Psoas muscle (tissue), 8 donors: ENCODE data around the gene RAMP1. TPM values are rescaled to one million over a fixed set of nuclear protein-coding genes. Genes with fewer than 3 reads are reported as not detected.
"Not testable (repeated sequence)": the region's sequence is repeated elsewhere in the genome, so short reads cannot be mapped to it uniquely, and the experiment has no call there.

Experiments
- ATAC-seq, 4 donors: fragments of 200-7000 bp; cut with Tn5 transposase; one replicate each; pipeline ENCODE4 v1.9.1; 2020; ENCODE audit warnings: moderate library complexity in 3 of 4, mild to moderate bottlenecking in 2 of 4
- DNase-seq, 2 donors: peaks; one replicate each; pipeline ENCODE4 v3.0.0-alpha.2; 2020
- H3K27ac ChIP-seq: fragments of 200-600 bp; one replicate; pipeline ENCODE4 v1.8.0; 2022
- H3K27me3 ChIP-seq, 3 donors: fragments of 200-600 bp in 1 of 3; one replicate each; pipeline versions ENCODE4 v1.6.1 to v1.8.0; 2013 to 2022; ENCODE audit warnings: low read length in 2 of 3, mild to moderate bottlenecking in 2 of 3, moderate library complexity in 1 of 3; ENCODE audit not compliant: insufficient read depth in 3 of 3
- H3K36me3 ChIP-seq, 2 donors: fragments of 200-600 bp in 1 of 2; one replicate each; pipeline versions ENCODE4 v1.6.1 to v1.8.0; 2013 to 2022; ENCODE audit warnings: low read depth in 1 of 2, mild to moderate bottlenecking in 1 of 2, moderate library complexity in 1 of 2; ENCODE audit not compliant: insufficient read depth in 1 of 2
- H3K4me1 ChIP-seq: fragments of 200-600 bp; one replicate; pipeline ENCODE4 v1.8.0; 2022
- H3K4me3 ChIP-seq: fragments of 200-600 bp; one replicate; pipeline ENCODE4 v1.8.0; 2022; ENCODE audit warnings: mild to moderate bottlenecking
- H3K9me3 ChIP-seq: fragments of 200-600 bp; one replicate; pipeline ENCODE4 v1.8.0; 2022
- CTCF ChIP-seq: fragments of 200-600 bp; IDR thresholded peaks from one replicate; pipeline ENCODE4 v1.8.0; 2022; ENCODE audit warnings: antibody characterized with exemption
- WGBS, 3 donors: extraction: QIAGEN DNeasy Blood & Tissue Kit; methylation state at CpG; one replicate each; pipeline versions ENCODE4 v1.1.6 to v1.1.7; 2013; 5-methylcytosine and 5-hydroxymethylcytosine counted together
- intact Hi-C, 2 donors: fragments of 100-400 bp; cut with DNase I; formaldehyde crosslinking; loops; one replicate each; pipeline versions ENCODE4 v1.11.0 to v1.14.2; 2022
- polyA plus RNA-seq, 3 donors: library from polyadenylated mRNA; stranded (reverse); fragments of 200-250 nt; gene quantifications; one replicate each; pipeline ENCODE4 v1.2.3, GENCODE V29; 2013
- total RNA-seq, 4 donors: library from RNA; stranded (reverse); fragmentation: NEBNext Ultra II Directional in 2 of 4; extraction: Animal tissue kit (Norgen Biotek cat#: 25700) in 2 of 4; gene quantifications; one replicate each; pipeline versions ENCODE4 v1.2.1 to v1.2.4, GENCODE V29; 2021 to 2023
- donor health status: healthy with polysubstance abuse.
- donor health status: DM: no; HTN: no; CAD: no; lungs with moderate emphysema.
- donor health status: Bipolar disorder and iron deficiency.
- donor health status: healthy.
- donor health status: DM: yes; HTN: yes; CAD: no.
- donor health status: DM: no; HTN: no; CAD: no.
- donor health status: DM: no; HTN: no; CAD: no.
- donor health status: DM: yes; HTN: yes; CAD: no.

RAMP1 gene
- total and polyA plus RNA-seq, 7 donors, result 32.8 to 367 (median 91.9) TPM

- WGBS, 3 donors, result 63 to 75% (median 64%) methylated on average over 13 of the region's 13 CpGs
- Histone ChIP-seq H3K27ac (peak overlapping the region; percentile 93), H3K4me3 (no peak overlapping the region), H3K36me3 (no peaks in the 10 kb centered on the region), H3K4me1 (peaks cover 53% of the 10 kb centered on the region), H3K27me3 (no peaks in the 10 kb centered on the region), H3K9me3 (no peaks in the 10 kb centered on the region)
- DNase-seq (peak in 1 of 2 donors; percentile 39), ATAC-seq (peak; percentile 22 to 52 (median 31))
- TF ChIP-seq CTCF, result no peak
- intact Hi-C loops, result loop anchor here in 1 of 2 donors (10.0 kb wide), 1 partner anchor 269 kb away; the partner anchor contains the start of gene KLHL30
These were observed 6.7 kb downstream of the RAMP1 start for GRCh38 chr2:237866101-237866621.

GRCh38 chr2:237867465-237867864, 8.0 kb downstream of the RAMP1 start:
- no peaks in the 10 kb centered on the region for H3K27me3 ChIP-seq
- peaks cover 46% of the 10 kb centered on the region for H3K4me1 ChIP-seq
- intact Hi-C loops, result loop anchor here in 1 of 2 donors (10.0 kb wide), 1 partner anchor 267 kb away; the partner anchor contains the start of gene KLHL30
- peak overlapping the region; percentile 93 for H3K27ac ChIP-seq
- H3K9me3 ChIP-seq, result no peaks in the 10 kb centered on the region
- DNase-seq (no peak), ATAC-seq (peak; percentile 42 to 61 (median 48))
- 62 to 82% (median 65%) methylated on average over 10 of the region's 10 CpGs for WGBS, 3 donors
- H3K36me3 ChIP-seq, result no peaks in the 10 kb centered on the region
- H3K4me3 ChIP-seq, result no peak overlapping the region
- TF ChIP-seq CTCF, result no peak

DNA sequence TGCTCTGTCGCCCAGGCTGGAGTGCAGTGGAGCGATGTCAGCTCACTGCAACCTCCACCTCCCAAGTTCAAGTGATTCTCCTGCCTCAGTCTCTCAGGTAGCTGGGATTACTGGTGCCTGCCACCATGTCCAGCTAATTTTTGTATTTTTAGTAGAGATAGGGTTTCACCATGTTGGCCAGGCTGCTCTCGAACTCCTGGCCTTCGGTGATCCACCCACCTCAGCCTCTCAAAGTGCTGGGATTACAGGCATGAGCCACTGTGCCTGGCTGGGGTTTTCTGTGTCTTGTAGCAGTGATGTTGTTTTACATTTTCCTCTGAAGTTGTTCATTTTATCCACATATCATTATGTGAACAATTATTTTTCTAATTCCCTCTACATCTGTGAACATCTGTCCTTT, 8.7 kb downstream of the RAMP1 start:
- peaks cover 52% of the 10 kb centered on the region for H3K4me1 ChIP-seq
- not testable (repeated sequence) for H3K9me3 ChIP-seq, H3K36me3 ChIP-seq, ATAC-seq, H3K4me3 ChIP-seq, H3K27me3 ChIP-seq, DNase-seq
- H3K27ac ChIP-seq, result peak overlapping the region; percentile 93
- intact Hi-C loops, result loop anchor here in 1 of 2 donors (10.0 kb wide), 1 partner anchor 267 kb away; the partner anchor contains the start of gene KLHL30
- WGBS, 3 donors, result 47 to 64% (median 63%) methylated on average over 2 to 4 of the region's 4 CpGs

DNA sequence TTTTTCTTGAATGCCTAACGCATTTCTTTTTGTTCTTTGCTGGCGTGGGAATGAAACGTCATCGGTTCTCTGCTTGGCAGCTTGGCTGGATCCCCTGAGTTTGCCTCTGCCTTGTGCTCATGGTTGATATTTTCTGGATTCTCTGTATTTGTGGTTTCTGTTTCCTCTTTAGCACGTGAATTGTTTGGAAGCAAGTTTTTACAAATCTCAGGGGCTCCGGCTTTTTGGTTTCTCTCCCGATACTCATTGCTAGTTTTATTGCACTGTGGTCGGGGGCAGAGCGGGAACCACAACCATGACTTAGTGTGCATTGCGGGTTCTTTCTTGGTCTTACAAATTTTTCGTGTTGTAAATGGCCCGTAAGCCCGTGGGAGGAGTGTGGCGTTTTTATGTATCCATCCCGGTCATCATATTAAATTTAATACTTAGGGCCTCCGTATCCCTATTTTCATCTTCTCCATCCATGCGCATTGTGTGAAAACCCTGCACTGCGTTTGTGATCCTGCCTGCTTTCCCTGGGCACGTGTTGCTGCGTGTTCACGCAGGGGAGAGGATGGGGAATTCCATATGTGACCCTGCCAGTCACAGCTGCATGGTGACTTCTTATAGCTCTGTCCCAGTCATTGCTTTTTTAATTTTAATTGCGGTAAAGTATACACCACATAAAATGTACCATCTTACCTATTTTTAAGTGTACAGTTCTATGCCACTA, 9.4 kb downstream of the RAMP1 start:
- TF ChIP-seq CTCF, result no peak
- Histone ChIP-seq H3K4me3 (no peak overlapping the region), H3K9me3 (no peaks in the 10 kb centered on the region), H3K36me3 (no peaks in the 10 kb centered on the region), H3K4me1 (peaks cover 53% of the 10 kb centered on the region), H3K27me3 (no peaks in the 10 kb centered on the region), H3K27ac (peak overlapping the region; percentile 93)
- no peak for DNase-seq
- 69 to 77% (median 70%) methylated on average over 22 of the region's 22 CpGs for WGBS, 3 donors
- intact Hi-C loops, result loop anchor here in 1 of 2 donors (10.0 kb wide), 1 partner anchor 266 kb away; the partner anchor contains the start of gene KLHL30
- no peak for ATAC-seq

GRCh38 chr2:237869343-237870102, 10.1 kb downstream of the RAMP1 start:
- Histone ChIP-seq H3K4me1 (peaks cover 54% of the 10 kb centered on the region), H3K27me3 (no peaks in the 10 kb centered on the region), H3K9me3 (no peaks in the 10 kb centered on the region), H3K4me3 (no peak overlapping the region), H3K36me3 (no peaks in the 10 kb centered on the region), H3K27ac (no peak overlapping the region)
- intact Hi-C loops, result loop anchor here in 1 of 2 donors (10.0 kb wide), 1 partner anchor 265 kb away; the partner anchor contains the start of gene KLHL30
- no peak for ATAC-seq
- no peak for TF ChIP-seq CTCF
- no peak for DNase-seq
- WGBS, 3 donors, result 93 to 94% (median 93%) methylated on average over 21 of the region's 21 CpGs
